Myocyte (in vitro differentiated cells): Measurements from ENCODE around the gene CPTP. TPM values are rescaled to one million over a fixed set of nuclear protein-coding genes. Genes with fewer than 3 reads are reported as not detected.
A peak's percentile ranks its signal among the peaks of the same experiment; 100 is the strongest.

ENCODE experiments used
- DNase-seq: peaks from one replicate; pipeline ENCODE4 v3.0.0-alpha.2; 2012; ENCODE audit warnings: low read depth
- polyA plus RNA-seq: library from polyadenylated mRNA; unstranded; fragments of >200 nt; gene quantifications from one replicate; pipeline ENCODE4 v1.2.1, GENCODE V29; 2012; ENCODE audit warnings: missing spikeins
- total RNA-seq: library from RNA; depleted of rRNA; stranded (reverse); fragments of >200 nt; gene quantifications from 2 replicates; pipeline ENCODE4 v1.2.3, GENCODE V29; 2014

The CPTP gene
- 26.2 and 28.9 TPM in 2 replicates for total RNA-seq
- 18.2 TPM for polyA plus RNA-seq

- DNase-seq = peak; percentile 92
These were observed at the start of gene CPTP, which contains the start of gene INTS11 for GRCh38 chr1:1324524-1325287. Gene CPTP (plus strand): TSS chr1:1324802. CDS start chr1:1326911, 2,109 bp downstream. Gene INTS11 (minus strand): TSS chr1:1324660. CDS start chr1:1324608, 52 bp downstream.

GRCh38 chr1:1274931-1275431 is 49.6 kb upstream of the CPTP start:
- peak; percentile 34 for DNase-seq

GRCh38 chr1:1275836-1276235 is 48.8 kb upstream of the CPTP start:
- no peak for DNase-seq

GRCh38 chr1:1278620-1279019 is 46.0 kb upstream of the CPTP start:
- no peak for DNase-seq

GRCh38 chr1:1279028-1279427 is 45.6 kb upstream of the CPTP start:
- no peak for DNase-seq

GRCh38 chr1:1280782-1281481 is 43.7 kb upstream of the CPTP start:
- no peak for DNase-seq

GRCh38 chr1:1281533-1282321 is 42.9 kb upstream of the CPTP start:
- peak; percentile 72 for DNase-seq

- peak; percentile 72 for DNase-seq
These were observed 41.6 kb upstream of the CPTP start for GRCh38 chr1:1282998-1283397.

- DNase-seq = no peak
These were observed 40.8 kb upstream of the CPTP start for GRCh38 chr1:1283821-1284220.

GRCh38 chr1:1284221-1285101 is 40.1 kb upstream of the CPTP start:
- DNase-seq = no peak

GRCh38 chr1:1285102-1285571 is 39.5 kb upstream of the CPTP start:
- DNase-seq = no peak

GRCh38 chr1:1285611-1286311 is 38.8 kb upstream of the CPTP start:
- no peak for DNase-seq

GRCh38 chr1:1286313-1287261 is 38.0 kb upstream of the CPTP start:
- DNase-seq = no peak

GRCh38 chr1:1287288-1288110 is 37.1 kb upstream of the CPTP start:
- no peak for DNase-seq

- no peak for DNase-seq
These were observed 34.3 kb upstream of the CPTP start for GRCh38 chr1:1290238-1290731.

- peak; percentile 43 for DNase-seq
These were observed 33.5 kb upstream of the CPTP start for GRCh38 chr1:1291023-1291528.
